HepG2 (cell line): Measurements from ENCODE around the gene CTDNEP1. TPM values are rescaled to one million over a fixed set of nuclear protein-coding genes. Genes with fewer than 3 reads are reported as not detected.

Experiments used
- ATAC-seq: fragments of 200-7000 bp; cut with Tn5 transposase; 3 replicates; pipeline ENCODE4 v1.9.1; 2020; ENCODE audit warnings: mild to moderate bottlenecking, moderate library complexity
- BruUV-seq: library from RNA; stranded (reverse); fragments of 400-500 nt; replicated peaks from 2 replicates; lab custom pipeline; 2021; lab: Mats Ljungman, UMichigan
- CTCF ChIA-PET: fragments of 300-600 bp; formaldehyde crosslinking; extraction: SDS; loops from one replicate; lab custom pipeline; 2021; ENCODE audit warnings: low total read pairs, inconsistent platforms, low intra/inter-chr PET ratio; lab: Yijun Ruan, JAX
- POLR2A ChIA-PET: fragments of 350-600 bp; sonication (Branson Sonifier 250); formaldehyde crosslinking; loops from one replicate; lab custom pipeline; 2020; ENCODE audit warnings: antibody characterized with exemption, inconsistent platforms; lab: Yijun Ruan, JAX
- DNase-seq: peaks from one replicate; pipeline ENCODE4 v3.0.0-alpha.2; 2015; ENCODE audit warnings: low spot score
- FAIRE-seq: peaks from 3 replicates; lab custom pipeline; 2011; peaks lifted over from hg19 to GRCh38; lab: Jason Lieb, UNC
- H2AFZ ChIP-seq: one replicate; pipeline ENCODE4 v1.6.1; 2011; ENCODE audit warnings: low read length, inconsistent platforms
- H3K27ac ChIP-seq: fragments of 300-600 bp; 3 replicates; pipeline ENCODE4 v1.8.0; 2011; ENCODE audit warnings: mixed run types, mild to moderate bottlenecking, mixed read lengths, low read length, inconsistent platforms; ENCODE audit not compliant: insufficient read depth; ENCODE audit errors: extremely low read length
- H3K27me3 ChIP-seq, 2 experiments: fragments of 200-600 bp in 1 of 2; 2 replicates in 1 of 2; 3 replicates in 1 of 2; pipeline versions ENCODE4 v1.6.0 to v1.8.0; 2011; ENCODE audit warnings: low read length in 2 of 2, mild to moderate bottlenecking in 2 of 2, moderate library complexity in 2 of 2, inconsistent platforms in 1 of 2; ENCODE audit not compliant: insufficient read depth in 2 of 2, control insufficient read depth in 1 of 2
- H3K36me3 ChIP-seq, 2 experiments: fragments of 200-600 bp in 1 of 2; replicated peaks in 1 of 2; 2 replicates in 1 of 2; 3 replicates in 1 of 2; pipeline versions ENCODE4 v1.5.1 to v1.8.0; 2011; ENCODE audit warnings: low read length in 2 of 2, inconsistent platforms in 1 of 2; ENCODE audit not compliant: insufficient read depth in 2 of 2, control insufficient read depth in 1 of 2
- H3K4me1 ChIP-seq: 2 replicates; pipeline ENCODE4 v1.5.1; 2012; ENCODE audit warnings: low read length, inconsistent platforms; ENCODE audit not compliant: insufficient read depth
- H3K4me2 ChIP-seq: 2 replicates; pipeline ENCODE4 v1.6.0; 2011; ENCODE audit warnings: low read depth, low read length, inconsistent platforms
- H3K4me3 ChIP-seq, 3 experiments: fragments of 200-600 bp in 1 of 3; sonication (generic), shearing (Covaris generic) in 1 of 3; replicated peaks in 1 of 3; 2 replicates each; pipeline ENCODE4 v1.5.1; 2011 to 2016; ENCODE audit warnings: low read length in 3 of 3, inconsistent platforms in 2 of 3, low read depth in 2 of 3, mild to moderate bottlenecking in 2 of 3, control low read depth in 1 of 3, mixed read lengths in 1 of 3; ENCODE audit not compliant: insufficient read depth in 1 of 3
- H3K79me2 ChIP-seq: one replicate; pipeline ENCODE4 v1.6.1; 2011; ENCODE audit warnings: low read length, inconsistent platforms; ENCODE audit not compliant: insufficient read depth
- H3K9ac ChIP-seq: 2 replicates; pipeline ENCODE4 v1.6.0; 2011; ENCODE audit warnings: mild to moderate bottlenecking, low read depth, low read length, inconsistent platforms; ENCODE audit not compliant: insufficient read depth
- H3K9me3 ChIP-seq: 2 replicates; pipeline ENCODE4 v1.5.1; 2012; ENCODE audit warnings: mild to moderate bottlenecking, low read length
- H4K20me1 ChIP-seq: 2 replicates; pipeline ENCODE4 v1.6.0; 2011; ENCODE audit warnings: inconsistent platforms, mild to moderate bottlenecking, low read length, moderate library complexity; ENCODE audit not compliant: insufficient read depth
- POLR2A ChIP-seq, 2 experiments: IDR thresholded peaks; 2 replicates each; pipeline ENCODE4 v1.6.1; 2011; ENCODE audit warnings: low read depth in 2 of 2, low read length in 2 of 2, mild to moderate bottlenecking in 1 of 2, moderate library complexity in 1 of 2; ENCODE audit not compliant: insufficient read depth in 1 of 2
- SRSF4 ChIP-seq: fragments of 200-400 bp; formaldehyde crosslinking; IDR thresholded peaks from one replicate; pipeline ENCODE4 v1.6.1; 2018; ENCODE audit warnings: mild to moderate bottlenecking, low read depth, low read length, moderate library complexity; ENCODE audit not compliant: poor library complexity, severe bottlenecking
- ZNF260 ChIP-seq: sonication (generic); formaldehyde crosslinking; IDR thresholded peaks from 2 replicates; pipeline ENCODE4 v1.4.0; 2020; ENCODE audit warnings: missing genetic modification reagents, low read depth, mild to moderate bottlenecking, borderline replicate concordance
- WGBS: methylation state at CpG from one replicate; pipeline ENCODE4 v1.1.6; 2017; ENCODE audit warnings: low lambda C conversion rate; 5-methylcytosine and 5-hydroxymethylcytosine counted together
- in situ Hi-C: cut with HindIII; loops from 2 replicates; pipeline ENCODE4 v1.10.0; 2017; ENCODE audit warnings: low pct_unique_long_range_greater_than_20kb; ENCODE audit not compliant: extremely low pct_ligation_motif_present
- intact Hi-C: fragments of 100-400 bp; cut with micrococcal nuclease; formaldehyde crosslinking; loops from one replicate; pipeline ENCODE4 v1.10.0; 2022; ENCODE audit not compliant: unreplicated experiment
- polyA plus RNA-seq, 8 experiments: library from polyadenylated mRNA; depleted of rRNA in 3 of 8; stranded (reverse) in 7 of 8; unstranded in 1 of 8; fragments of >200 nt; fragmentation: Illumina TruSeq in 4 of 8; extraction: Trizol in 4 of 8; gene quantifications; 2 replicates each; pipeline versions ENCODE4 v1.2.1 to v1.2.3, GENCODE V29; 2011 to 2016; ENCODE audit warnings: low read depth in 4 of 8, missing spikeins in 1 of 8, mixed read lengths in 1 of 8; ENCODE audit not compliant: insufficient read depth in 1 of 8
- total RNA-seq, 5 experiments: library from RNA; depleted of rRNA; stranded (reverse); fragments of >200 nt; fragmentation: Illumina TruSeq; extraction: Trizol; gene quantifications; 2 replicates each; pipeline ENCODE4 v1.2.3, GENCODE V29; 2016; ENCODE audit warnings: low read depth in 1 of 5

Gene CTDNEP1
- total and polyA plus RNA-seq, 2 of the 13 experiments (the other 11 are each of a cell fraction or from before 2014, with no cell fraction given), result 19.8 to 118 TPM

- no peaks in the 10 kb centered on the region for H3K9me3 ChIP-seq
- no peaks in the 10 kb centered on the region for H4K20me1 ChIP-seq
- H3K79me2 ChIP-seq, result no peaks in the 10 kb centered on the region
- peaks cover 0 to 11% of the 10 kb centered on the region in 2 experiments; a peak in 2 of 5 replicates for H3K27me3 ChIP-seq
- peak overlapping the region in 2 of 3 experiments; percentile 29 to 54; a peak in 1 of 6 replicates for H3K4me3 ChIP-seq
- in situ Hi-C loops (no loop called here), intact Hi-C loops (loop anchor here (1.0 kb wide), 1 partner anchor 38 kb away; no protein-coding TSS in a partner anchor)
- H3K27ac ChIP-seq, result no peak overlapping the region
- H3K9ac ChIP-seq, result no peak overlapping the region
- ATAC-seq (no peak), DNase-seq (no peak), FAIRE-seq (no peak)
- no peak for TF ChIP-seq SRSF4
- 0 out of 4 replicates have a peak, but pooled peaks of 1 of the 2 experiments have one; percentile 15 for TF ChIP-seq POLR2A (IDR thresholded peaks at IDR 0.05; ENCODE audit: insufficient read depth in 1 of 2, low read depth in 2 of 2, low read length in 2 of 2)
- H3K36me3 ChIP-seq, result no peaks in the 10 kb centered on the region
- WGBS, result no CpG with 5 or more reads among the region's 2 CpGs
- BruUV-seq, result no TSS peak
- H2AFZ ChIP-seq, result no peak overlapping the region
- peaks cover 41% of the 10 kb centered on the region for H3K4me1 ChIP-seq
- CTCF ChIA-PET, result interaction anchor here (1.1 kb wide), 1 partner anchor 12 kb away, joined by 3 read pairs; no protein-coding TSS in a partner anchor
- H3K4me2 ChIP-seq, result peak overlapping the region; percentile 75; the same call in 1 of the 2 replicates
- POLR2A ChIA-PET, result interaction anchor here (3.7 kb wide), 1 partner anchor 10 kb away, joined by 35 read pairs; the partner anchor contains the start of gene SLC2A4
Measured at GRCh38 chr17:7292194-7292593, 40.7 kb upstream of the CTDNEP1 start.

- ChIA-PET POLR2A (interaction anchor here (3.7 kb wide), 1 partner anchor 9 kb away, joined by 35 read pairs; the partner anchor contains the start of gene SLC2A4), CTCF (no interaction called here)
- Histone ChIP-seq H3K27ac (no peak overlapping the region), H3K36me3 (peaks cover 0 to under 1% of the 10 kb centered on the region in 2 experiments; a peak in 1 of 5 replicates), H3K4me2 (no peak overlapping the region), H4K20me1 (no peaks in the 10 kb centered on the region), H3K79me2 (no peaks in the 10 kb centered on the region), H3K9me3 (no peaks in the 10 kb centered on the region), H3K4me3 (no peak overlapping the region), H3K27me3 (peaks cover 0 to 11% of the 10 kb centered on the region in 2 experiments; a peak in 2 of 5 replicates), H3K4me1 (peaks cover 30% of the 10 kb centered on the region), H3K9ac (no peak overlapping the region), H2AFZ (no peak overlapping the region)
- ATAC-seq (no peak), FAIRE-seq (no peak), DNase-seq (no peak)
- WGBS, result 44% methylated on average over 6 of the region's 11 CpGs
- no TSS peak for BruUV-seq
- intact Hi-C loops, result no loop called here
- TF ChIP-seq ZNF260 (CRISPR knock-in tag), result no peak
- in situ Hi-C loops, result no loop called here
Measured at GRCh38 chr17:7290685-7291084, 39.2 kb upstream of the CTDNEP1 start.
